ENCODE results near the gene CTIF. TPM values are rescaled to one million over a fixed set of nuclear protein-coding genes. Genes with fewer than 3 reads are reported as not detected.

CTIF gene
- total RNA-seq, 4 donors from 2014 or later, result 14.1 to 78.2 (median 18.4) TPM

GRCh38 chr18:48799724-48800315 lies 261.0 kb downstream of the CTIF start:
- WGBS, 2 donors (ENCODE audit: low coverage in 1 of 2), result 80 to 83% methylated on average over 2 to 8 of the region's 8 CpGs
- no peak overlapping the region for H3K4me3 ChIP-seq
- no peaks in the 10 kb centered on the region for H3K27me3 ChIP-seq
- intact Hi-C loops (cut with DNase I; ENCODE audit: low total_unique reads), result no loop called here
- no peaks in the 10 kb centered on the region for H3K9me3 ChIP-seq
- DNase-seq, result no peak
- in situ Hi-C loops (cut with MboI; ENCODE audit: low pct_ligation_motif_present in 1 of 4, low pct_unique_long_range_greater_than_20kb in 1 of 4, low sequenced_read_pairs in 3 of 4), result loop anchor here in 1 of 4 donors (25.0 kb wide), 1 partner anchor 162 kb away; the partner anchor contains the start of gene SMAD7
- H3K36me3 ChIP-seq, result no peaks in the 10 kb centered on the region
- H3K27ac ChIP-seq, result no peak overlapping the region
- peaks cover 6 to 22% (median 18%) of the 10 kb centered on the region in 4 donors for H3K4me1 ChIP-seq
- TF ChIP-seq EP300 (IDR thresholded peaks at IDR 0.05; ENCODE audit: low read depth), result no peak
- no peak for TF ChIP-seq POLR2AphosphoS5 (IDR thresholded peaks at IDR 0.05)
- no peak for TF ChIP-seq POLR2A (IDR thresholded peaks at IDR 0.05)
- TF ChIP-seq CTCF (IDR thresholded peaks at IDR 0.05), result no peak

GRCh38 chr18:48800466-48800865 lies 261.6 kb downstream of the CTIF start:
- DNase-seq, result peak; percentile 4
- H3K27ac ChIP-seq, result no peak overlapping the region
- TF ChIP-seq POLR2A (IDR thresholded peaks at IDR 0.05) (no peak), POLR2AphosphoS5 (IDR thresholded peaks at IDR 0.05) (no peak), EP300 (IDR thresholded peaks at IDR 0.05; ENCODE audit: low read depth) (no peak), CTCF (IDR thresholded peaks at IDR 0.05) (no peak)
- no peaks in the 10 kb centered on the region for H3K36me3 ChIP-seq
- H3K27me3 ChIP-seq, result no peaks in the 10 kb centered on the region
- no peaks in the 10 kb centered on the region for H3K9me3 ChIP-seq
- no peak overlapping the region for H3K4me3 ChIP-seq
- WGBS, 2 donors (ENCODE audit: low coverage in 1 of 2), result 95% methylated on average over 6 of the region's 6 CpGs; no CpG with 5 or more reads in 1 of the 2 donors
- in situ Hi-C loops (cut with MboI; ENCODE audit: low pct_ligation_motif_present in 1 of 4, low pct_unique_long_range_greater_than_20kb in 1 of 4, low sequenced_read_pairs in 3 of 4) (no loop called here), intact Hi-C loops (cut with DNase I; ENCODE audit: low total_unique reads) (no loop called here)
- H3K4me1 ChIP-seq, result peaks cover 6 to 22% (median 18%) of the 10 kb centered on the region in 4 donors

- H3K4me3 ChIP-seq, result no peak overlapping the region
- H3K4me1 ChIP-seq, result peaks cover 6 to 22% (median 18%) of the 10 kb centered on the region in 4 donors
- H3K9me3 ChIP-seq, result no peaks in the 10 kb centered on the region
- no peaks in the 10 kb centered on the region for H3K36me3 ChIP-seq
- in situ Hi-C loops (cut with MboI; ENCODE audit: low pct_ligation_motif_present in 1 of 4, low pct_unique_long_range_greater_than_20kb in 1 of 4, low sequenced_read_pairs in 3 of 4) (no loop called here), intact Hi-C loops (cut with DNase I; ENCODE audit: low total_unique reads) (no loop called here)
- peak; percentile 8 for DNase-seq
- WGBS, 2 donors (ENCODE audit: low coverage in 1 of 2), result 76 to 78% methylated on average over 10 to 11 of the region's 14 CpGs
- H3K27ac ChIP-seq, result peak overlapping the region; percentile 42 to 61 (median 52)
- no peak for TF ChIP-seq POLR2AphosphoS5 (IDR thresholded peaks at IDR 0.05)
- TF ChIP-seq POLR2A (IDR thresholded peaks at IDR 0.05), result no peak
- no peak for TF ChIP-seq EP300 (IDR thresholded peaks at IDR 0.05; ENCODE audit: low read depth)
- TF ChIP-seq CTCF (IDR thresholded peaks at IDR 0.05), result no peak
- no peaks in the 10 kb centered on the region for H3K27me3 ChIP-seq
Measured at GRCh38 chr18:48800876-48801727, 262.3 kb downstream of the CTIF start.

Measured in transverse colon (tissue), 4 donors.